Measurements from ENCODE around the gene CDADC1. TPM values are rescaled to one million over a fixed set of nuclear protein-coding genes. Genes with fewer than 3 reads are reported as not detected.

The CDADC1 gene
- total RNA-seq, 1 experiment from 2014 or later, result 17.6 TPM

GRCh38 chr13:49245101-49245500 is 2.6 kb upstream of the CDADC1 start:
- BruUV-seq (replicated peaks), result no TSS peak
- no peaks in the 10 kb centered on the region for H3K36me3 ChIP-seq (ENCODE audit: low read depth, low read length)
- no peak overlapping the region for H3K4me2 ChIP-seq (ENCODE audit: low read length)
- TF ChIP-seq CTCF (conservative IDR thresholded peaks at IDR 0.05; ENCODE audit: low read depth, low read length) (no peak), EZH2 (IDR thresholded peaks at IDR 0.05; ENCODE audit: low read length, unreplicated experiment) (no peak), EZH2phosphoT487 (IDR thresholded peaks at IDR 0.05; ENCODE audit: borderline replicate concordance, low read length) (no peak)
- no peaks in the 10 kb centered on the region for H3K27me3 ChIP-seq (ENCODE audit: low read length)
- no peaks in the 10 kb centered on the region for H3K4me1 ChIP-seq (ENCODE audit: insufficient read depth, low read length)
- H3K9me3 ChIP-seq (ENCODE audit: low read length), result no peaks in the 10 kb centered on the region
- no peaks in the 10 kb centered on the region for H3K9me2 ChIP-seq (replicated peaks; ENCODE audit: low read length)
- intact Hi-C loops (cut with micrococcal nuclease), result no loop called here
- ChIA-PET POLR2A (ENCODE audit: unreplicated experiment) (no interaction called here), CTCF (interaction anchor here (0.6 kb wide), 1 partner anchor 173 kb away, joined by 3 read pairs; no protein-coding TSS in a partner anchor)
- no peak for ATAC-seq
- H2AFZ ChIP-seq (ENCODE audit: low read length), result no peak overlapping the region
- H3K9ac ChIP-seq (ENCODE audit: low read length), result no peak overlapping the region
- no peak overlapping the region for H3K27ac ChIP-seq (ENCODE audit: low read length)
- no peaks in the 10 kb centered on the region for H3F3A ChIP-seq (ENCODE audit: low read length, unreplicated experiment)
- DNase-seq, result no peak
- peaks cover 16% of the 10 kb centered on the region; the same call in 1 of the 2 replicates for H3K79me2 ChIP-seq (ENCODE audit: low read length)
- no peak overlapping the region for H3K4me3 ChIP-seq (ENCODE audit: low read length)
- H4K20me1 ChIP-seq (ENCODE audit: low read length), result no peaks in the 10 kb centered on the region

- no peaks in the 10 kb centered on the region for H3K4me1 ChIP-seq (ENCODE audit: insufficient read depth, low read length)
- H3K4me3 ChIP-seq (ENCODE audit: low read length), result peak overlapping the region; percentile 87
- POLR2A ChIA-PET (ENCODE audit: unreplicated experiment), result interaction anchor here (0.5 kb wide), 1 partner anchor 718 kb away, joined by 4 read pairs; no protein-coding TSS in a partner anchor
- no peaks in the 10 kb centered on the region for H3K9me3 ChIP-seq (ENCODE audit: low read length)
- intact Hi-C loops (cut with micrococcal nuclease), result loop anchor here (2.0 kb wide), 1 partner anchor 34 kb away; no protein-coding TSS in a partner anchor
- H3K27ac ChIP-seq (ENCODE audit: low read length), result no peak overlapping the region
- H3K79me2 ChIP-seq (ENCODE audit: low read length), result peaks cover 16% of the 10 kb centered on the region; the same call in 1 of the 2 replicates
- H3K4me2 ChIP-seq (ENCODE audit: low read length), result peak overlapping the region; percentile 99
- ATAC-seq, result peak; percentile 43
- no peaks in the 10 kb centered on the region for H3K36me3 ChIP-seq (ENCODE audit: low read depth, low read length)
- TF ChIP-seq EZH2phosphoT487 (IDR thresholded peaks at IDR 0.05; ENCODE audit: borderline replicate concordance, low read length), result no peak
- TF ChIP-seq EZH2 (IDR thresholded peaks at IDR 0.05; ENCODE audit: low read length, unreplicated experiment), result no peak
- TF ChIP-seq CTCF (conservative IDR thresholded peaks at IDR 0.05; ENCODE audit: low read depth, low read length), result no peak
- BruUV-seq (replicated peaks), result TSS peak; percentile 76
- no peaks in the 10 kb centered on the region for H3K9me2 ChIP-seq (replicated peaks; ENCODE audit: low read length)
- peak overlapping the region; percentile 82 for H3K9ac ChIP-seq (ENCODE audit: low read length)
- CTCF ChIA-PET, result interaction anchor here (1.9 kb wide), 1 partner anchor 34 kb away, joined by 7 read pairs; no protein-coding TSS in a partner anchor
- no peaks in the 10 kb centered on the region for H3K27me3 ChIP-seq (ENCODE audit: low read length)
- DNase-seq, result no peak
- no peaks in the 10 kb centered on the region for H4K20me1 ChIP-seq (ENCODE audit: low read length)
- peak overlapping the region; percentile 98 for H2AFZ ChIP-seq (ENCODE audit: low read length)
- H3F3A ChIP-seq (ENCODE audit: low read length, unreplicated experiment), result no peaks in the 10 kb centered on the region
Observed at GRCh38 chr13:49246850-49247642, 679 bp upstream of the CDADC1 start.

All from PC-3 (cell line).